WERI-Rb-1 (cell line): ENCODE data around the gene SH3BP5L.

ENCODE experiments used
- DNase-seq: peaks from one replicate; pipeline ENCODE4 v3.0.0-alpha.2; 2020
- H3K27ac ChIP-seq: fragments of 250-450 bp; sonication (Bioruptor Pico); 2 replicates; pipeline ENCODE4 v1.5.1; 2020; ENCODE audit warnings: mild to moderate bottlenecking, moderate library complexity
- H3K27me3 ChIP-seq: fragments of 250-450 bp; sonication (Bioruptor Pico); 2 replicates; pipeline ENCODE4 v1.5.1; 2021; ENCODE audit warnings: mild to moderate bottlenecking, low read depth, moderate library complexity; ENCODE audit not compliant: insufficient read depth, severe bottlenecking
- H3K36me3 ChIP-seq: fragments of 250-450 bp; sonication (Bioruptor Pico); 2 replicates; pipeline ENCODE4 v1.5.1; 2020; ENCODE audit warnings: mild to moderate bottlenecking, moderate library complexity
- H3K4me3 ChIP-seq: 2 replicates; pipeline ENCODE4 v1.5.1; 2011; ENCODE audit warnings: low read depth, mild to moderate bottlenecking, control low read depth, low read length
- H3K9me3 ChIP-seq: fragments of 250-450 bp; sonication (Bioruptor Pico); 2 replicates; pipeline ENCODE4 v1.5.1; 2021; ENCODE audit warnings: mild to moderate bottlenecking, moderate library complexity; ENCODE audit not compliant: severe bottlenecking
- CTCF ChIP-seq: IDR thresholded peaks from 2 replicates; pipeline ENCODE4 v1.5.1; 2011; ENCODE audit warnings: low read depth, mild to moderate bottlenecking, control low read depth, inconsistent platforms, low read length

SH3BP5L gene

GRCh38 chr1:248858096-248858890 lies 32.6 kb upstream of the SH3BP5L start:
- no peaks in the 10 kb centered on the region for H3K27me3 ChIP-seq
- peaks cover 28% of the 10 kb centered on the region for H3K36me3 ChIP-seq
- H3K4me3 ChIP-seq = peak overlapping the region; percentile 71
- DNase-seq = peak; percentile 76
- TF ChIP-seq CTCF = peak; percentile 84
- no peaks in the 10 kb centered on the region for H3K9me3 ChIP-seq
- H3K27ac ChIP-seq = peak overlapping the region; percentile 93

GRCh38 chr1:248857749-248858095 lies 32.0 kb upstream of the SH3BP5L start:
- Histone ChIP-seq H3K27ac (peak overlapping the region; percentile 93), H3K4me3 (peak overlapping the region; percentile 71), H3K9me3 (no peaks in the 10 kb centered on the region), H3K36me3 (peaks cover 33% of the 10 kb centered on the region), H3K27me3 (no peaks in the 10 kb centered on the region)
- DNase-seq = no peak
- TF ChIP-seq CTCF = no peak

- DNase-seq = no peak
- TF ChIP-seq CTCF = no peak
- Histone ChIP-seq H3K27me3 (no peaks in the 10 kb centered on the region), H3K36me3 (peaks cover 35% of the 10 kb centered on the region), H3K9me3 (no peaks in the 10 kb centered on the region), H3K27ac (peak overlapping the region; percentile 93), H3K4me3 (peak overlapping the region; percentile 71)
These were observed 31.5 kb upstream of the SH3BP5L start for GRCh38 chr1:248857201-248857600.

GRCh38 chr1:248856176-248856575 lies 30.5 kb upstream of the SH3BP5L start:
- Histone ChIP-seq H3K36me3 (peaks cover 45% of the 10 kb centered on the region), H3K4me3 (no peak overlapping the region), H3K9me3 (no peaks in the 10 kb centered on the region), H3K27ac (no peak overlapping the region), H3K27me3 (no peaks in the 10 kb centered on the region)
- no peak for DNase-seq
- TF ChIP-seq CTCF = no peak

GRCh38 chr1:248855580-248855979 lies 29.9 kb upstream of the SH3BP5L start:
- Histone ChIP-seq H3K4me3 (no peak overlapping the region), H3K36me3 (peaks cover 50% of the 10 kb centered on the region), H3K9me3 (no peaks in the 10 kb centered on the region), H3K27ac (no peak overlapping the region), H3K27me3 (no peaks in the 10 kb centered on the region)
- TF ChIP-seq CTCF = no peak
- DNase-seq = no peak
